A549 (cell line): Measurements from ENCODE around the gene BMERB1.

Source experiments
- RCOR1 ChIP-seq: fragments of 150-350 bp; IDR thresholded peaks from 2 replicates; pipeline ENCODE4 v1.6.1; 2014; ENCODE audit warnings: antibody characterized with exemption, low read length, low read depth
- TF ChIP-seq, protein P1 (sequence below): fragments of >200 bp; sonication (Bioruptor Twin); formaldehyde crosslinking; IDR thresholded peaks from 3 replicates; pipeline ENCODE4 v1.5.1; 2016

GRCh38 chr16:15434425-15435215 is at the start of gene BMERB1:
- TF ChIP-seq, protein P1, sequence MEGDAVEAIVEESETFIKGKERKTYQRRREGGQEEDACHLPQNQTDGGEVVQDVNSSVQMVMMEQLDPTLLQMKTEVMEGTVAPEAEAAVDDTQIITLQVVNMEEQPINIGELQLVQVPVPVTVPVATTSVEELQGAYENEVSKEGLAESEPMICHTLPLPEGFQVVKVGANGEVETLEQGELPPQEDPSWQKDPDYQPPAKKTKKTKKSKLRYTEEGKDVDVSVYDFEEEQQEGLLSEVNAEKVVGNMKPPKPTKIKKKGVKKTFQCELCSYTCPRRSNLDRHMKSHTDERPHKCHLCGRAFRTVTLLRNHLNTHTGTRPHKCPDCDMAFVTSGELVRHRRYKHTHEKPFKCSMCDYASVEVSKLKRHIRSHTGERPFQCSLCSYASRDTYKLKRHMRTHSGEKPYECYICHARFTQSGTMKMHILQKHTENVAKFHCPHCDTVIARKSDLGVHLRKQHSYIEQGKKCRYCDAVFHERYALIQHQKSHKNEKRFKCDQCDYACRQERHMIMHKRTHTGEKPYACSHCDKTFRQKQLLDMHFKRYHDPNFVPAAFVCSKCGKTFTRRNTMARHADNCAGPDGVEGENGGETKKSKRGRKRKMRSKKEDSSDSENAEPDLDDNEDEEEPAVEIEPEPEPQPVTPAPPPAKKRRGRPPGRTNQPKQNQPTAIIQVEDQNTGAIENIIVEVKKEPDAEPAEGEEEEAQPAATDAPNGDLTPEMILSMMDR, result no peak
- no peak for TF ChIP-seq RCOR1
